NCI-H128 (cell line): ENCODE results near the gene PTPRD.

ENCODE experiments used
- DNase-seq: peaks from one replicate; lab custom pipeline; 2025; ENCODE audit not compliant: unreplicated experiment; lab: John Stamatoyannopoulos, UW

Gene PTPRD

DNA sequence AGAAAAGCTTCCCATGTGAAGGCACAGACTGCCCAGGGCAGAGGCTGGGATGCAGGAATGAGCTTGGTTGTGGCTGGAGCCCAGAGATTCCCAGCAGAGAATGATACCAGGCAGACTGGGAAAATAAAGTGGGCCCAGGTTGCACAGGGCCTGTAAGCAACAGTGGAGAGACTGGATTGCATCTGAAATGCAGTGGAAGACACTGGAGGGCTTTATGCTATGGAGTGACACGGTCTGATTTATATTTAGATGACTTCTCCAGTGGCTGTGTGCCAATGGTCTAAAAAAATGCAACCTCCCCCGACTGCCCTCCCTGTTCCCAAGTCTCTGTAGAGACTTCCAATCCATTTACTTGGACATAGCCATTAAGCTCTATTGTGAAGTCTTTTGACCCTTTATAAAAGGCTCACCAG lies 1862.2 kb downstream of the PTPRD start:
- no peak for DNase-seq

GRCh38 chr9:8745347-8745746 lies 1867.5 kb downstream of the PTPRD start:
- DNase-seq, result no peak

DNA sequence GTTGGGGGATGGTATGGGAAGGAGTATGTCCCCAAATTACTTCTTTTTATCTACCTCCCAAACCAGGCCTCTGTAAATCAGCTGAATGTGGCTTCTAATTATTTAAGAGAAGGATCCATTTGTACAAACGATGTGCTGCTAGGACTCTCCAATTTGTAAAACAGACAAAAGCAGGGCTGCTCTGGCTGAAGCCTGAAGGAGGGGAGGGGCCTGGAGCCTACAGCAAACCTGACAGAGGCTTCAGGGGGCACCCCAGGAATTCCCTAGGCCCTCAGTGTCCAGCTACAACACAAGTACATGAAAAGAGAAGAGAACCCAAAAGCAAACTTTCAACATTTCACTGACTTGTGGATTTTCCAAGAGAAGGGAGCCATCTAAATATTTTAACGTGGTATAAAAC lies 1873.9 kb downstream of the PTPRD start:
- DNase-seq, result no peak

- DNase-seq, result no peak
Observed at GRCh38 chr9:8736805-8737204, 1876.0 kb downstream of the PTPRD start.

GRCh38 chr9:8734760-8735159 lies 1878.0 kb downstream of the PTPRD start:
- no peak for DNase-seq

DNA sequence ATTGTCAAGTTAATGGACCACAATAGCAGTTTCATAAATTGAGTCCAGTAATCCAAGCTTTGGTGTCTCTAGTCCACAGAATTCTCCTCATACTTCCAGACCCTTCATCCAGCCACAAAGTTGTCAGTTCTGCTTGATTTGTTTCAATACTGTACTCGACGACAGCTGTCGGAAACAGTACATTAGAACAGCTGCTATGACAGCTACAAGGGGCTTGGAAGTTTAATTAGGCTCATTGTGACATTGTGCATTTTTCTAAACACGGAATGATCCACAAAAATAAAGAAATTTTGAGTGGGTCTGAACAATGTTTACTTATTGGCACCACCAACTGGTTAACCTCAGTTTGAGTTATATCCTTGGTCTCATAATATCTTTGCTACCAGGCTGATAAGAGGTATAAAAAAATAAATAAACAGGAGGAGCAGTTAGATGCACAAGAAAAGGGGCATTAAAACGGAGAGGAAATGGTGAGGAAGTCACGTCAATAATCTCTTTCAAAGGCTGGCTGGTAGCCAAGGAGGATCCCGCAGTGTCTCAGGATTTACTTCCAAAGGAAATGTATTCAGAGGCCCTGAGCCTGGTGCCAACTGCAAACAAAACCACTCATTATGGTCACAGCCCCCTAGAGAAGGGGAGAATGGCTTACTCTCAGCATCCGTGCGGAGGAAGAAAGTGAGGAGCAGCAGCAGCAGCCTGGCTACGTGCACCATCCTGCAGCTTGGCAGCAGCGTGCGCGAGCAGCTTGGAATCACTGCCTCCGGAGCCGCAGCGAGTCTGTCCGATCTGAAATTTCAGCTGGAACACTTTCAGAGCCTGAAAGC lies 1879.5 kb downstream of the PTPRD start:
- peak; percentile 71 for DNase-seq

- DNase-seq, result no peak
Observed at GRCh38 chr9:8732367-8733075, 1880.3 kb downstream of the PTPRD start.

DNA sequence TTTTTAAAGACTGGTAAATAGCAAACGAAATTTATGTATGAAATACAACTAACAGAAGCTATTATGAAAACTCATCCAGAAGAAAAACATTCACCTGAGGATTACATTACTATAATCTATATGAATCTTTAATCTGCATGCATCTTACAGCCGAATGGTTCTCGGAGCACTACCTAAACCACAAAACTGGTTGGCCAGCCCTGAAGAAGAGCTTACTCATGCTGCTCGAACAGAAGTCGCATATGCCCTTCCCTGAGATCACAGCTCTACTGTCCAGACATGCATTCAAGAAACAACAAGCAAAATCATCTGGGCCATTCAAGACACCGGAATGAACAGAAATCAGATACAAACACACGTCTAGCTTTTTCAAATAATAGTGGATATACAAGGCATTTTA lies 1882.2 kb downstream of the PTPRD start:
- DNase-seq, result no peak

DNA sequence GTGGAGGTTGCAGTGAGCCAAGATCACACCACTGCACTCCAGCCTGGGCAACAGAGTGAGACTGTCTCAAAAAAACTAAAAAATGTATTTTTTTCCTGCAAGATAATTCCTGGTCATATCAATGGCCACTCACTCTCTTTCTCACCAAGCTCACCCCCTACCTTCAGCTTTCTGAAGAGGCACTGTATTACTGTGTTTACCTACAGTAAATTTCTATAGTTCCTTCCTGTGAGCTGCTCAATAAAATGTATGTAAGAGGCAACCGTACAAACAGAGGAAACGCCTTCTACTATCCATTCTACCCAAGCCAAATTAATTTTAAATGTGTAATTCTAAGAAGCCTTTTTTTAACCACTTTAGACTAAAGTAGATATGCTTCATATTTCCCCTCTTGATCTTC lies 1883.9 kb downstream of the PTPRD start:
- DNase-seq, result no peak

DNA sequence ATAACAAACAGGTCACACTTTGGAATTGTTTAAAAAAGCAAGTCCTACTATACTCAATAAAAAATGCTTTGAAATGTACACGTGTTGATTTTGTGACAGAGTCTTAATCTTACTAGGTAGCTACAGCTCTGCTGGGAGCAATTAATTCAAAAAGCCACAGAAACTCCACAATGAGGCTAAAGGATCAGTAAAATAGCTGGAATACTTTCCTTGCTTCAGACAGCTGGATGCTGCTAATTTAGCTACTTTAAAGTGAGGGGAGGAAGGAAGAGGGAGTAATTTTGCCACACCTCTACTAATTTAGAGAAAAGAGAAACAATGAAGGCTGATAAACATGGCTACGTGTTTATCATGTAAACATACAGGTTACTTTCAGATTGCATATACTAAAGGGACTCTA lies 1885.6 kb downstream of the PTPRD start:
- DNase-seq, result no peak

- no peak for DNase-seq
Observed at GRCh38 chr9:8726692-8727091, 1886.1 kb downstream of the PTPRD start.

GRCh38 chr9:8725635-8726034 lies 1887.2 kb downstream of the PTPRD start:
- no peak for DNase-seq

GRCh38 chr9:8724284-8725018 lies 1888.4 kb downstream of the PTPRD start:
- no peak for DNase-seq

DNA sequence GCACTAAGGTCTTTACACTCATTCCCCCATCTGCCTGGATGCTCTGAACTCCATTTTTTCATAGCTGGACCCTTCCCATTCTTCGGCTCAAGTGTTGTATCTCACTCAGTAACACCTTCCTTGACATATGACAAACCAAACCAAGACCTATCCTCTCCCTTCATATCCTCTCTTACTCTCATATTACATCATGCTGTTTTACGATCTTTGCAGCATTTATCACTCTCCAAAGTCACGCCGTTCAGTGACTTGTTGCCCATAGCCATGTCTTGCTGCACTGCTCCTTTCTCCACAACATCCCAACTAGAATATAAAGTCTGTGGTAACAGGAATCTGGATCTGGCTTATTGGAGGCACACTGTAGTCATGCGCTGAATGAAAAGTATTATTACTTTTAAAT lies 1889.6 kb downstream of the PTPRD start:
- no peak for DNase-seq

- no peak for DNase-seq
Observed at GRCh38 chr9:8719833-8720486, 1892.8 kb downstream of the PTPRD start.

GRCh38 chr9:8718121-8718725 lies 1894.6 kb downstream of the PTPRD start:
- DNase-seq, result no peak

DNA sequence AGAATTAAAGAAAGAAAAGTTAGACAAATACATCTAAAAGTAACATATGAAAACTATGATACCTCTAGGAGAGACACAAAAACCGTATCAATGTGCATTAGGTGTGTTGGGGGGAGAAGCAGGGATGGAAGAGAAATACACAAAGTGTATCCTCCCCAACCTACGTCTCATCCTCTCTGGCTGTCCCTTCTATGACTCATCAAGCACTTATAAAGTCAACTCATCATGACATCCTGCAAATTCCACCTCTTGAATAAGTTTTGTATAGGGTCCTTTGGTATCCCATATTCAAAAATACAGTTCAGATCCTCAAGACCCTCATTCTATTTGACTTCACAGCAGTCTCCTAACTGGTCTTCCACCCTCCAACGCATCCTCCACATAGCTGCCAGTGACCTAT lies 1895.7 kb downstream of the PTPRD start:
- no peak for DNase-seq

- no peak for DNase-seq
Observed at GRCh38 chr9:8715788-8716187, 1897.0 kb downstream of the PTPRD start.

DNA sequence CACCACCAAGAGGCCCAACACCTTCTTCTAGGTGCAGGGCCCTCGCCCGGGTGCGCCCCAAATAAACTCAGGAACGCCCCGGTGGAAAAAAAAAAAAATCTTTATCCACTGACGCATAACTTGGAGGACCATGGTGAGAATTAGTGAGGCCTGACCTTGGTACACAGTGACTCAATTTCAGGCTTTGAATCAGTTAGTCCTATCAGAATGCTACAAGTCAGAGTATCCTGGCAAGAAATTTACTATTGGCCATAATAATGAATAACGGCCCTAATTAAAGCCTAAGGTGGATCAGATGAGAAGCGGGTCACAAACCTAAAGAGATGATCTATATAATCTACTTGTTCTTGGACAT lies 1899.0 kb downstream of the PTPRD start:
- DNase-seq, result no peak

DNA sequence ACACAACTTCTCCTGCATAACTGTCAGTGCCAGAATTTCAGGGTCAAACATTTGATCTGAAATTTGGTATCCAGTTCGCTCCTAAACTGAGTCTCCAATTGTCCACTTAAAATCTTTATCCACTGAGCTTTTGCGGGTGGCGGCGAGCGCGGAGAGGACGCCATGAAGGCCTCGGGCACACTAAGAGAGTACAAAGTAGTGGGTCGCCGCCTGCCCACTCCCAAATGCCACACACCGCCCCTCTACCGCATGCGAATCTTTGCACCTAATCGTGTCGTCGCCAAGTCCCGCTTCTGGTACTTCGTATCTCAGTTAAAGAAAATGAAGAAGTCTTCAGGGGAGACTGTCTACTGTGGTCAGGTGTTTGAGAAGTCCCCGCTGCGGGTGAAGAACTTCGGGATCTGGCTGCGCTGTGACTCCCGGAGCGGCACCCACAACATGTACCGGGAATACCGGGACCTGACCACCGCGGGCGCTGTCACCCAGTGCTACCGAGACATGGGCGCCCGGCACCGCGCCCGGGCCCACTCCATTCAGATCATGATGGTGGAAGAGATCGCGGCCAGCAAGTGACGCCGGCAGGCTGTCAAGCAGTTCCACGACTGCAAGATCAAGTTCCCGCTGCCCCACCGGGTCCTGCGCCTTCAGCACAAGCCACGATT lies 1899.5 kb downstream of the PTPRD start:
- no peak for DNase-seq

DNA sequence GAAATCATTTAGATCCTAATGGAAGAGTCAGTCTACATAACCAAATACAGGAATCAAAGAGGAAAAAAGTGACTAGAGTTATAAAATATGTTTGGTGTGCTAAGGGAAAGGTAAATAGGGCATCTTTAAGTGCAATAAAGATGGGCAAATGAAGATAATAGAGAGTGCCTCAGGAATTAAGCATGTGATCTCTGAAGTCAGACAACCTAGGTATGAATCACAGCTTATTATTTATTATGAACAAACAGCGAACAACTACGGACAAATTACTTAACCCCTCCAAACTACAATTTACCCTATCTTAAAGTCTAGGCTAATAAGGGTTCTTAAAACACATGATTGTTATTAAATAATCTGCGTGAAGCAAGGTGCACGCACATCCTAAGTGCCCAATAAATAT lies 1903.1 kb downstream of the PTPRD start:
- no peak for DNase-seq
